Smooth muscle cell (in vitro differentiated cells): ENCODE data around the gene TP53RK. TPM values are rescaled to one million over a fixed set of nuclear protein-coding genes. Genes with fewer than 3 reads are reported as not detected.
A peak's percentile ranks its signal among the peaks of the same experiment; 100 is the strongest.

Source experiments
- DNase-seq: peaks from one replicate; lab custom pipeline; 2025; ENCODE audit not compliant: unreplicated experiment; lab: John Stamatoyannopoulos, UW
- H2AFZ ChIP-seq: fragments of 200-600 bp; sonication (generic); 2 replicates; pipeline ENCODE4 v1.6.0; 2016; ENCODE audit warnings: antibody characterized with exemption, low read depth, mild to moderate bottlenecking
- H3F3A ChIP-seq: fragments of 200-600 bp; sonication (generic); 2 replicates; pipeline ENCODE4 v1.6.0; 2017; ENCODE audit warnings: antibody characterized with exemption, low read depth
- H3K27ac ChIP-seq: fragments of 200-600 bp; sonication (generic); 2 replicates; pipeline ENCODE4 v1.5.1; 2016; ENCODE audit warnings: low read depth, mild to moderate bottlenecking
- H3K27me3 ChIP-seq: fragments of 200-600 bp; sonication (generic); 2 replicates; pipeline ENCODE4 v1.6.1; 2016; ENCODE audit warnings: low read depth, mild to moderate bottlenecking
- H3K36me3 ChIP-seq: fragments of 200-600 bp; sonication (generic); 2 replicates; pipeline ENCODE4 v1.5.1; 2016; ENCODE audit warnings: low read depth
- H3K4me1 ChIP-seq: fragments of 200-600 bp; sonication (generic); 2 replicates; pipeline ENCODE4 v1.5.1; 2016; ENCODE audit warnings: low read depth
- H3K4me2 ChIP-seq: fragments of 200-600 bp; sonication (generic); 2 replicates; pipeline ENCODE4 v1.6.0; 2016; ENCODE audit warnings: mild to moderate bottlenecking
- H3K4me3 ChIP-seq: fragments of 200-600 bp; sonication (generic); 2 replicates; pipeline ENCODE4 v1.5.1; 2016; ENCODE audit warnings: mild to moderate bottlenecking
- H3K79me2 ChIP-seq: fragments of 200-600 bp; sonication (generic); 2 replicates; pipeline ENCODE4 v1.6.0; 2016; ENCODE audit warnings: low read depth, mild to moderate bottlenecking
- H3K9ac ChIP-seq: fragments of 200-600 bp; sonication (generic); 2 replicates; pipeline ENCODE4 v1.6.0; 2016; ENCODE audit warnings: low read depth
- H3K9me3 ChIP-seq: fragments of 200-600 bp; sonication (generic); replicated peaks from 2 replicates; pipeline ENCODE4 v1.5.1; 2016; ENCODE audit warnings: low read depth
- H4K20me1 ChIP-seq: fragments of 200-600 bp; sonication (generic); 2 replicates; pipeline ENCODE4 v1.6.0; 2016; ENCODE audit warnings: low read depth
- WGBS: methylation state at CpG from one replicate; pipeline ENCODE4 v1.1.7; 2016; ENCODE audit warnings: low lambda C conversion rate; 5-methylcytosine and 5-hydroxymethylcytosine counted together
- polyA plus RNA-seq: library from polyadenylated mRNA; unstranded; fragments of >200 nt; fragmentation: Nextera tagmentation; extraction: Ambion mirVana; gene quantifications from 2 replicates; pipeline ENCODE4 v1.2.1, GENCODE V29; 2016
- total RNA-seq: library from RNA; depleted of rRNA; stranded (reverse); fragments of >200 nt; gene quantifications from 2 replicates; pipeline ENCODE4 v1.2.3, GENCODE V29; 2014
- TF ChIP-seq, protein P1 (sequence below): fragments of 200-600 bp; sonication (generic); IDR thresholded peaks from 2 replicates; pipeline ENCODE4 v1.5.1; 2017; ENCODE audit warnings: borderline replicate concordance, mild to moderate bottlenecking, antibody characterized with exemption; ENCODE audit not compliant: insufficient read depth, poor library complexity, severe bottlenecking

Gene TP53RK
- 26.5 and 30.9 TPM in 2 replicates for total RNA-seq
- 28.2 and 30.9 TPM in 2 replicates for polyA plus RNA-seq

DNA sequence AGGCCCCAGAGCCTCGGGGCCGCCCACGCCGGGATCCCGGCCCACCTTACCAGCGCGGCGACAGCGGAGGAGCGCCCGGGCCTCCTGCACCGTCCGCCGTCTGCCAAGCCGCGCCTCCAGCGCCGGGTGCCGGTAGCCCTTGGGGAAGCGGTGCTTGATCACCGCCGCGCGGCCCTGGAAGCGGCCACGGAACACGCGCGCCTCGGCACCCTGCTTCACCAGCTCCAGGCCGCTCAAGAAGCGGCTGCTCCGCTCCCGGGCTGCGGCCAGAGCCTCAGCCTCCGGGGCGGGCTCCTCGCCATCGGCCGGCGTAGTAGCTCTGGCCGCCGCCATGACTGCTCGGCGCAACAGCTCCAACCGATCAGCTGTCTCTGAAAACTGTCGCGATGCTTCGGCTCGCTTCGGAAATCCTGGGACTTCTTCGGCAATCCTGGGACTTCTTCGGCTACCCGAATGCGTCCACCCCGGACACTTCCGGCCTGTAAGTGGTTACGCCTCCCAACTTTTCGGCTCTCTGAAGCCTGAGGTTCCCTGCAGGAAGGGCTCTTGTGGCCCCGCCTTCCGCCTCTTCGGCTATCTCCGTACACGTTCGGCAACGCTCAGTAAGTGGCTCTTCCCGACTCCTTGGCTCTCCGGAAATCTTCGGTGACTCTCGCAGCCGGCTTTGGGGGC lies at the start of gene TP53RK:
Gene TP53RK, minus strand, starts transcription at position 363 of the 672 bp plus-strand sequence. Its CDS starts 30 bp downstream, at position 333.
- Histone ChIP-seq H3K79me2 (peaks cover 42% of the 10 kb centered on the region), H3K4me1 (peaks cover 19% of the 10 kb centered on the region), H3K27ac (peak within 1 kb of the TSS; percentile 94), H2AFZ (peak within 1 kb of the TSS; percentile 54), H3K4me3 (peak within 1 kb of the TSS; percentile 76), H4K20me1 (peaks cover 17% of the 10 kb centered on the region), H3K4me2 (peak within 1 kb of the TSS; percentile 93), H3F3A (peaks cover 16% of the 10 kb centered on the region), H3K9me3 (no peaks in the 10 kb centered on the region), H3K36me3 (no peaks in the 10 kb centered on the region), H3K27me3 (no peaks in the 10 kb centered on the region), H3K9ac (peak within 1 kb of the TSS; percentile 95)
- peak; percentile 79 for DNase-seq
- TF ChIP-seq, protein P1, sequence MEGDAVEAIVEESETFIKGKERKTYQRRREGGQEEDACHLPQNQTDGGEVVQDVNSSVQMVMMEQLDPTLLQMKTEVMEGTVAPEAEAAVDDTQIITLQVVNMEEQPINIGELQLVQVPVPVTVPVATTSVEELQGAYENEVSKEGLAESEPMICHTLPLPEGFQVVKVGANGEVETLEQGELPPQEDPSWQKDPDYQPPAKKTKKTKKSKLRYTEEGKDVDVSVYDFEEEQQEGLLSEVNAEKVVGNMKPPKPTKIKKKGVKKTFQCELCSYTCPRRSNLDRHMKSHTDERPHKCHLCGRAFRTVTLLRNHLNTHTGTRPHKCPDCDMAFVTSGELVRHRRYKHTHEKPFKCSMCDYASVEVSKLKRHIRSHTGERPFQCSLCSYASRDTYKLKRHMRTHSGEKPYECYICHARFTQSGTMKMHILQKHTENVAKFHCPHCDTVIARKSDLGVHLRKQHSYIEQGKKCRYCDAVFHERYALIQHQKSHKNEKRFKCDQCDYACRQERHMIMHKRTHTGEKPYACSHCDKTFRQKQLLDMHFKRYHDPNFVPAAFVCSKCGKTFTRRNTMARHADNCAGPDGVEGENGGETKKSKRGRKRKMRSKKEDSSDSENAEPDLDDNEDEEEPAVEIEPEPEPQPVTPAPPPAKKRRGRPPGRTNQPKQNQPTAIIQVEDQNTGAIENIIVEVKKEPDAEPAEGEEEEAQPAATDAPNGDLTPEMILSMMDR, result no peak
- WGBS, result under 1% methylated on average over 54 of the region's 71 CpGs

DNA sequence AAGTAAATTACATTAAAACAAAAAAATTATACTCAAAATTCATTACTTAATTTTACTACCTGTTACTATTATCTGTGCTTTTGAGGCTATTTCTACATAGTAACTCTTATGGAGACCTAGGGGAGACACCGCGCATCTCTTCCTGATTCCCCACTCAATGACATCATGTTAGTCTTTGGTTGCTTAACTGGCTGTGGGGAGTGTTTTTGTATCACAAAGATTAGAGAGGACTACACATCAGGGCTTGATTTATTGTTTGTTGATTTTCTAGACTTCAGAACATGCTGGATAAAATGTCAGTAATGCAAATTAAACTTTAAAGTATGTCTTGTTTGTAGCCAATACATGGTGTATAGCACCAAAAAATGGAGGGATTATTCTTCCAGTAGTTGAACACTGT lies 46.2 kb upstream of the TP53RK start:
- Histone ChIP-seq H3K4me2 (no peak overlapping the region), H3K4me1 (no peaks in the 10 kb centered on the region), H4K20me1 (no peaks in the 10 kb centered on the region), H3K9me3 (no peaks in the 10 kb centered on the region), H3K27ac (no peak overlapping the region), H3K27me3 (no peaks in the 10 kb centered on the region), H3K36me3 (no peaks in the 10 kb centered on the region), H3K4me3 (no peak overlapping the region), H2AFZ (no peak overlapping the region), H3K79me2 (no peaks in the 10 kb centered on the region), H3F3A (no peaks in the 10 kb centered on the region), H3K9ac (no peak overlapping the region)
- no peak for DNase-seq
- TF ChIP-seq, protein P1, result no peak
- 90% methylated on average over 2 of the region's 2 CpGs for WGBS

DNA sequence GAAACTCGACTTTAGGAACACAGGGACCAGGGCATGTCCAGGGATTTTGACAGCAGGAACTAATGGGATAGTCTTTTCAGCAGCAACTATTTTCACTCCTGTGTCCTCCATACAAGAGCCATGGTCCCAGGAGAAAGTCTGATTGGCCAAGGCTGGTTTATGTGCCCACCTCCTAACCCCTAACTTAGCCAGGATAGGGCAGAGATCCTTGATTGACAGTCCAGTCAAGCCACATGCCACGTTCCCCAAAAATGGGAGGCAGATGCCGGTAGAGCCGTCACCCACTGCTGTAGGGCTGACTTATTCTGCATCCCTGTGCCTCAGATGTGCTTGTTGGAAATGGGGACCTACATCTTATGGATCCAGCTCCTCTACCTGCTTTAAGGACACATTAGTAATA lies 42.5 kb upstream of the TP53RK start:
- Histone ChIP-seq H3K79me2 (no peaks in the 10 kb centered on the region), H3K36me3 (no peaks in the 10 kb centered on the region), H3F3A (no peaks in the 10 kb centered on the region), H3K4me1 (no peaks in the 10 kb centered on the region), H3K27me3 (no peaks in the 10 kb centered on the region), H4K20me1 (no peaks in the 10 kb centered on the region), H3K4me2 (no peak overlapping the region), H3K27ac (no peak overlapping the region), H3K4me3 (no peak overlapping the region), H3K9me3 (no peaks in the 10 kb centered on the region), H3K9ac (no peak overlapping the region), H2AFZ (no peak overlapping the region)
- 84% methylated on average over 4 of the region's 4 CpGs for whole genome bisulfite sequencing
- no peak for DNase-seq
- TF ChIP-seq, protein P1, result no peak
